Activated CD8-positive, alpha-beta memory T cell treated with anti-CD3 and anti-CD28 coated beads, Interleukin-2, amount 50 U/mL, for 24 hours (primary cell): ENCODE results near the gene SORL1.

Source experiments
- DNase-seq: peaks from one replicate; pipeline ENCODE4 v3.0.0-alpha.2; 2020; ENCODE audit errors: extremely low read depth

SORL1 gene

DNA sequence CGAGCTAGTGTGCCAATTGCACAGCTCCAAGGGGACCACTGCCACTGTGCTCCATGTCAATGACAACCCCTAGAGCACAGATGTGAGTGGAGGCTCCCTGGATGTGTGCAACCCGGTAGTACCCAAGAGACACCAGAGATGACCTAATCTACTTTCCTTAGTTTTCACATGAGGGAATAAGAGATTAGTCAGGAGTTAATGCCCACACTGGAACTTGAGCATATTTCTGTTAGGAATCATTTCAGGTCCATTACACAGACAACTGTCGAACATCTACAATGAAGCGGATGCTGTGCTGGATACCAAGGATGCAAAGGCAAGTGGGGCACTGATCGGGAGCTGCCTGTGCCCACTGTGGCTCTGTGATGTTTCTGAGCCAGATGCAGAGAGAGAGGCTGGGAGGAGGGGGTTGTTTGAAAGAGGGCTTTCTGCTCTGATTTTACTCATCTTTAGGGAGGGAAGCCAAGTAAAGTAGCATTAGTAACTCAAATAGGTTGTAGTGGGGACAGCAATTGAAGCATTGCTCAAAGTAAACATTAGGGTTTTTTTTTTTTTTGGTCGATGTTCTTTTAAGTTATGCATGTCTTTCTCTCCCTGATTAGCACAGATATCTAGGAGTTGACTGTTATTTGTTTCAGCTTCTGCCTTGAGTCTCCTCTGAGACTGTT is 83.1 kb downstream of the SORL1 start:
- no peak for DNase-seq

DNA sequence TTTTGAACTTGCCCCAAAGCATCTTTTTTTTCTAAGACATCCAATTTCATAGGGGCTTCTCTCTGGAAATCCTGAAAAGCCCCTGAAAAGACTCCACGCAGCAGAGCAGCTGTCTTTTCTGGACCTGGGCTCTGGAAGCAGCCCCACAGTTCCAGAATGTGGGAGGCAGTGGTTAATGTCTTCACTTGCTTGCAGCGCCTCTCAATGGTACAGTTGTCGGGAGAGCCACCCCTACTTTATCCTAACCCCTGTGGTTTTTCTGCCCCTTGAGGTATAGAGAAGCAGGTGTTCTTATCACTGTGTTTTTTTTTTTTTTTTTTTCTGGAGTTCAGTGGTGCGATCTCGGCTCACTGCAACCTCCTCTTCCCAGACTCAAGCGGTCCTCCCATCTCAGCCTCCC is 84.0 kb downstream of the SORL1 start:
- no peak for DNase-seq

GRCh38 chr11:121538054-121538453 is 85.9 kb downstream of the SORL1 start:
- DNase-seq = no peak

- DNase-seq = no peak
Measured at GRCh38 chr11:121539000-121539399, 86.9 kb downstream of the SORL1 start.

GRCh38 chr11:121540627-121541026 is 88.5 kb downstream of the SORL1 start:
- no peak for DNase-seq

- DNase-seq = no peak
Measured at GRCh38 chr11:121543836-121544380, 91.8 kb downstream of the SORL1 start.

GRCh38 chr11:121544956-121545355 is 92.8 kb downstream of the SORL1 start:
- peak; percentile 9 for DNase-seq

GRCh38 chr11:121547574-121547973 is 95.5 kb downstream of the SORL1 start:
- no peak for DNase-seq

GRCh38 chr11:121550247-121551030 is 98.3 kb downstream of the SORL1 start:
- no peak for DNase-seq

GRCh38 chr11:121551463-121551862 is 99.3 kb downstream of the SORL1 start:
- DNase-seq = no peak

DNA sequence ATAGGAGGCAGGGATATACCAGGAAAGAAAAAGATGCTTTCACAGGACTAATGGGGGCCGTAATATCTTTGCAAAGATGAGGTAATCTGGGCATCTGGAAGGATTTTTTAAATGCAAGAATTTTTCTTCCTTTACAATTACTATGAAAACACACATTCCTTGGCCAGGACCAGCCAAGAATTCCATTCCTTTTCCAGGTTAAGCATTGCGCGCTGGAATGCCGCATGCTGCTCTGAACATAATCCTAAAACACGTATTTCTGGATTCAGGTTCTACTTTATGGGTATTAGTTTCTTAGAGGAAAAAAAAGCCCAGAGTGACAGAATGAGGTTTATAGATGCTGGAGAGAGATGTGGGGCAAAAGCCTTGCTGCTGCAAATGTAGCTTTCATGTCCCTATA is 100.0 kb downstream of the SORL1 start:
- no peak for DNase-seq

GRCh38 chr11:121552644-121553043 is 100.5 kb downstream of the SORL1 start:
- no peak for DNase-seq

DNA sequence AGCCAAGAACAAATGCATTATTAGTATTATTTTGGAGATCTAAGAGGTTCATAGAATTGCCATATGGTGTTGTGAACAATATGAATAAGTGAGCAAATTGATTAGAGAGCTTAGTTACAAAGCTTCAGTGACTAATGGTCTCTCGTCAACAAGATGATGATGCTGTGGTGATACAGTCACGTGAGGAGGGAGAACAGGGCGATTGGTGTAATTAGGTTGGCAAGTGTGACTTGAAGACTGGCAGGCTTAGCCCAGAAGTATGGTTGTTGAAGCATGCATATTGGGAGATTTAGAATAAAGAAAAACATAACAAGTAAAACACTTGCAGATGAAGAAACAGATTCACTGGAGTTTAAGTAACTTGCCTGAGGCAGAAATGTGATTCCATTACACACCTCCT is 101.3 kb downstream of the SORL1 start:
- DNase-seq = no peak

DNA sequence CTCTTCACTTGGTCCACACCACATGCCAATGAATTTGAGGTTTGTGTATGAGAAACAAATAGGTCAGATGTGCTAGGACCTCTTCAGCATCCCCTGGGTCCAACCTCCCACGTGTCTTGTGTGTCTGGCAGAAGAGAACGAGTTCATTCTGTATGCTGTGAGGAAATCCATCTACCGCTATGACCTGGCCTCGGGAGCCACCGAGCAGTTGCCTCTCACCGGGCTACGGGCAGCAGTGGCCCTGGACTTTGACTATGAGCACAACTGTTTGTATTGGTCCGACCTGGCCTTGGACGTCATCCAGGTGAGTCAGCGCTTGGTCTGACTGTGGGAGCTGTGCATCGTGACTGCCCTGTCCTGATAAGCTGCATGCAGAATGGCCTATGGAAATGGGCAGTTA is 101.7 kb downstream of the SORL1 start:
- no peak for DNase-seq

- no peak for DNase-seq
Measured at GRCh38 chr11:121554552-121554951, 102.4 kb downstream of the SORL1 start.

DNA sequence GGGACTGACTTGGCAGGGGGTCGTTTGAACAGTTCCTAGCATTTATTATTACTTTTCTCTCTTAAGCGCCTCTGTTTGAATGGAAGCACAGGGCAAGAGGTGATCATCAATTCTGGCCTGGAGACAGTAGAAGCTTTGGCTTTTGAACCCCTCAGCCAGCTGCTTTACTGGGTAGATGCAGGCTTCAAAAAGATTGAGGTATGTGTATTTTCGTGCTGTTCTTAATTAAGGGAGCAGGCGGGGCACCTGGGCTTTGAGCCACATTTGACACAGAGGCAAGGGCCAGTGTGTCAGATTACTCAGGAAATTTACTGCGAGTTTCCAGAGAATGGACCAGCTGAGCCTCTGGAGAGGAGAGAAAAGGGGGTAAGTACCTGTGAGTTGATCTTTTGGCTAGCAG is 103.0 kb downstream of the SORL1 start:
- DNase-seq = no peak

- no peak for DNase-seq
Measured at GRCh38 chr11:121556937-121557336, 104.8 kb downstream of the SORL1 start.

GRCh38 chr11:121557348-121557747 is 105.2 kb downstream of the SORL1 start:
- no peak for DNase-seq

- no peak for DNase-seq
Measured at GRCh38 chr11:121559606-121560200, 107.6 kb downstream of the SORL1 start.

- no peak for DNase-seq
Measured at GRCh38 chr11:121560236-121560635, 108.1 kb downstream of the SORL1 start.

DNA sequence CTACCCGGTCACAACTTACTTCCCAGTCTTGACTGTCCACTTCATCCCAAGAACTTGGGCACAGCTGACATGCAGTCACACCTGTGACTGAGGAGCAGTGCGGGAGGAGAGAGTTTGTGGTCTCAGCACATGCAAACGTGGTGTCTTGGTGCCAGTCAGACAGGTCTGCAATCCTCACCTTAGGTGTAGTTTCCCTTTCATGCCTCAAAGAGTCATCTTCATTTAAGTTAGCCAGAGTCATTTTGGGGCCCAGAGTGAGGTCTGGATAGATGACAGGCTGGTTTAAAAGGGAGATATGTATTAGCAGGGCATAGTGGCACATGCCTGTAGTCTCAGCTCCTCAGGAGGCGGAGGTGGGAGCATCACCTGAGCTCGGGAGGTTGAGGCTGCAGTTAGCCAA is 109.1 kb downstream of the SORL1 start:
- DNase-seq = no peak

- DNase-seq = no peak
Measured at GRCh38 chr11:121561716-121562115, 109.6 kb downstream of the SORL1 start.

DNA sequence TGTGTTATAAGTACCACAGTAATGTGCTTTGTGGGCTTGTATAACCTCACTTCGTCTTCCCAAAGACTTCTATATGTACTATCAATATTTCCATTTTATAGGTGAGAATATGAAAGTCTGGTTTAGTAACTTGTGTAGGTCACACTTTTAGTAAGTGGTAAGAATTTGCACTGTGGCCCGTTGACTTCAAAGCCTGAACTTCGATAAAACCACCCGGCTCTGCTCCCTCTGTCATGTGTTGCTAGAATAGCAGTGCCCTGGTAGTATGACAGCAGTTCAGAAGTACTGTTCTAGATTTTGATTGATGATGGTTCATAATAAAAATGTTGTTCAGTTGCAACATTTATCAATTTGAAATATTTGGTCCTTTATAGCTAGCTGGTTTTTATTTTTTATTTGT is 110.9 kb downstream of the SORL1 start:
- no peak for DNase-seq
